Midbrain (tissue), 1 donor: ENCODE results near the gene DNAJC22.
A peak's percentile ranks its signal among the peaks of the same experiment; 100 is the strongest.
"Not testable (repeated sequence)": the region's sequence is repeated elsewhere in the genome, so short reads cannot be mapped to it uniquely, and the experiment has no call there.

ENCODE experiments used
- DNase-seq: peaks from one replicate; lab custom pipeline; 2025; lab: John Stamatoyannopoulos, UW

Gene DNAJC22

GRCh38 chr12:49346659-49347310 is at the start of gene DNAJC22:
Gene DNAJC22, plus strand, starts transcription at chr12:49346888. Its CDS starts 1,985 bp downstream, at chr12:49348873.
- no peak for DNase-seq

DNA sequence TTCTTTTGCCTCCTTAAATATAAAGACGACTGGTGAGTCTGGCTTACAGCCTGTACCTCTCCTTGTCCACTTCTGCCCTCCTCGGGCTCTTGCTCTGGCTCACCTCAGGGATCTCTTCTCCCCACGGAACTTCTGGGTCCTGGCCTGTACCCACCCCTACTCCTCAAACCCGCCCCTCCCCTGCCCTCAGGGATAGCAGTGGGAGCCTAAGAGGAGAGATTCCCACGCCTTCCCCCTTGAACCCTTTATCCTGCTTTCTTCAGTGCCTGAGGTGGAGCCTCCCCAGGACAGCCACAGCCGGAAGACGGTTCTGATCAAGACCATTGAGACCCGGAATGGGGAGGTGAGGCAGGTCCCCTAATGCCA is 49.0 kb upstream of the DNAJC22 start:
- no peak for DNase-seq

DNA sequence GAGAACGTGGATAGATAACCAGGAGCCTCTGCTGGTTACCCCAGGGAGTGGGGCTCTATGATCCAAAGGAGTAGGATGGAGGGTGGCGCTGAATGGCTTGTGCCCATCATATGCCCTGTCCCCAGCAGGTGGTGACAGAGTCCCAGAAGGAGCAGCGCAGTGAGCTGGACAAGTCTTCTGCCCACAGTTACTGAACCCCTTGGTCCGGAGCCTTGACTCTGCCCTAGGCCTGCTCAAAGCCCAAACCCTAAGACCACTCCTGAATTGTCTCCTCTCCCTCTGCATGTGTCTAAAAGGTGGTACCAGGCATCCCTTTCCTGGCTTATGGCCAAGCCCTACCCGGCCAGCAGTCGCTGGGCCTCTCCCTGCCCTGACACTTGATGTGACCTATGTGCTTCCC is 48.5 kb upstream of the DNAJC22 start:
- DNase-seq, result no peak

DNA sequence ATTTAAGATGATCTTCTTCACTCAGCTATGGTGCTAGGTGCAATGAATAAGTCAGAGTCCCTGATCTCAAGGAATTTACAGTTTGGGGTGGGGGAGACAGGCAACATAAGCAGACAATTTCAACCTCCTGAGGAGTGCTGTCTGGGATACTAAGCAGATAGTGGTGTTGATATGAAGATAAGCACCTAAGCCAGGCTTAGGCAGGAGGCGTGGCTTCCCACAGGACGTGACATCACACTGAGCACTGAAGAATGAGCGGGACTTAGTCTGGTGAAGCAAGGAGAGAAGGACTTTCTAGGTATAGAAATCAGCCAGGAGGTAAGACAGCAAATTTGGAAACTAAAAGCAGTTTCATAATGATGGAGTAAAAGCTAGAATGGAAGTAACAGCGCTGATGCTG is 44.9 kb upstream of the DNAJC22 start:
- DNase-seq, result no peak

- no peak for DNase-seq
These were observed 42.5 kb upstream of the DNAJC22 start for GRCh38 chr12:49304161-49304560.

- DNase-seq, result no peak
These were observed 40.8 kb upstream of the DNAJC22 start for GRCh38 chr12:49305762-49306510.

DNA sequence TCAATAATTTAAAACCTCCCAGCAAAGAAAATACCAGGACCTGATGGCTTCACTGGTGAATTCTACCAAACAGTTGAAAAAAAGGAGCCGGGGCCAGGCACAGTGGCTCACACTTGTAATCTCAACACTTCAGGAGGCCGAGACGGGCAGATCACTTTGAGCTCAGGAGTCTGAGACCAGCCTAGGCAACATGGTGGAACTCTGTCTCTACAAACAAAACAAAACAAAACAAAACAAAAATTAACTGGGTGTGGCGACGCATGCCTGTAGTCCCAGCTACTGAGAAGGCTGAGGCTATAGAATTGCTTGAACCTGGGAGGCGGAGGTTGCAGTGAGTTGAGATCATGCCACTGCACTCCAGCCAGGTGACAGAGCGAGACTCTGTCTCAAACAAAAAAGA is 37.3 kb upstream of the DNAJC22 start:
- no peak for DNase-seq

DNA sequence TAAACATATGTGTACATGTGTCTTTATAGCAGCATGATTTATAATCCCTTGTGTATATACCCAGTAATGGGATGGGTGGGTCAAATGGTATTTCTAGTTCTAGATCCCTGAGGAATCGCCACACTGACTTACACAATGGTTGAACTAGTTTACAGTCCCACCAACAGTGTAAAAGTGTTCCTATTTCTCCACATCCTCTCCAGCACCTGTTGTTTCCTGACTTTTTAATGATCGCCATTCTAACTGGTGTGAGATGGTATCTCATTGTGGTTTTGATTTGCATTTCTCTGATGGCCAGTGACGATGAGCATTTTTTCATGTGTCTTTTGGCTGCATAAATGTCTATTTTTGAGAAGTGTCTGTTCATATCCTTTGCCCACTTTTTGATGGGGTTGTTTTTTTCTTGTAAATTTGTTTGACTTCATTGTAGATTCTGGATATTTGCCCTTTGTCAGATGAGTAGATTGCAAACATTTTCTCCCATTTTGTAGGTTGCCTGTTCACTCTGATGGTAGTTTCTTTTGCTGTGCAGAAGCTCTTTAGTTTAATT is 36.2 kb upstream of the DNAJC22 start:
- DNase-seq, result not testable (repeated sequence)

DNA sequence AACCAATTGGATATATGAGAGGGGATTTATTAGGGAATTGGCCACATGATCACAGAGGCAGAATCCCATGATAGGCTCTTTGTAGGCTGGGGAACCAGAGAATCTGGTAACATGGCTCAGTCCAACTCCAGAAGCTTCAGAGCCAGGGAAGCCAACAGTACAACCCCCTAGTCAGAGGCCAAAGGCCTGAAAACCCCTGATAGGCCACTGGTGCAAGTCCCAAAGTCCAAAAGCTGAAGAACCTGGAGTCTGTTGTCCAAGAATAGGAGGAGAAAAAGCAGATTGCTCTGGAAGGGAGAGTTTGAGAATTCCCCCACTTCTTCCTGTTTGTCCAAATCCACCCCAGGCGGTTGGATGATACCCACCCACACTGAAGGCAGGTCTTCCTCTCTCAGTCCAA is 31.9 kb upstream of the DNAJC22 start:
- DNase-seq, result no peak

- not testable (repeated sequence) for DNase-seq
These were observed 29.6 kb upstream of the DNAJC22 start for GRCh38 chr12:49317118-49317517.

DNA sequence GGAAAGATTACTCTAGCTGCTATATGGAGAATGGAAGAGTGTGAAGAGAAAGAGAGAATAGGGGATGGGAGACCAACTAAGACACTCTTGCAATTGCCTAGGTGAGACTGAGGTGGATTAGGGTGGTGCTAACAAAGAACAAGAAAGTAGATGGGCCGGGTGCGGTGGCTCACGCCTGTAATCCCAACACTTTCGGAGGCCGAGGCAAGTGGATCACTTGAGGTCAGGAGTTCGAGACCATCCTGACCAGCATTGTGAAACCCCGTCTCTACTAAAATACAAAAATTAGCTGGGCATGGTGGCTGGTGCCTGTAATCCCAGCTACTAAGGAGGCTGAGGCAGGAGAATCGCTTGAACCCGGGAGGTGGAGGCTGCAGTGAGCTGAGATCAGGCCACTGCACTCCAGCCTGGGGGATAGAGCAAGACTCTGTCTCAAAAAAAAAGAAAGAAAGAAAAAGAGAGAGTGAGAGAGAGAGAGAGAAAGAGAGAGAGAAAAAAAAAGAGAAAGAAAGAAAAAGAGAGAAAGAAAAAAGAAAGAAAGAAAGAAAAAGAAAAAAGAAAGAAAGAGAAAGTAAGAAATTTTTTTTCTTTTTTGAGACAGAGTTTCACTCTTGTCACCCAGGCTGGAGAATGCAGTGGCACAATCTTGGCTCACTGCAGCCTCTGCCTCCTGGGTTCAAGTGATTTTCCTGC is 26.1 kb upstream of the DNAJC22 start:
- DNase-seq, result not testable (repeated sequence)

GRCh38 chr12:49322367-49322707 is 24.4 kb upstream of the DNAJC22 start:
- DNase-seq, result no peak

DNA sequence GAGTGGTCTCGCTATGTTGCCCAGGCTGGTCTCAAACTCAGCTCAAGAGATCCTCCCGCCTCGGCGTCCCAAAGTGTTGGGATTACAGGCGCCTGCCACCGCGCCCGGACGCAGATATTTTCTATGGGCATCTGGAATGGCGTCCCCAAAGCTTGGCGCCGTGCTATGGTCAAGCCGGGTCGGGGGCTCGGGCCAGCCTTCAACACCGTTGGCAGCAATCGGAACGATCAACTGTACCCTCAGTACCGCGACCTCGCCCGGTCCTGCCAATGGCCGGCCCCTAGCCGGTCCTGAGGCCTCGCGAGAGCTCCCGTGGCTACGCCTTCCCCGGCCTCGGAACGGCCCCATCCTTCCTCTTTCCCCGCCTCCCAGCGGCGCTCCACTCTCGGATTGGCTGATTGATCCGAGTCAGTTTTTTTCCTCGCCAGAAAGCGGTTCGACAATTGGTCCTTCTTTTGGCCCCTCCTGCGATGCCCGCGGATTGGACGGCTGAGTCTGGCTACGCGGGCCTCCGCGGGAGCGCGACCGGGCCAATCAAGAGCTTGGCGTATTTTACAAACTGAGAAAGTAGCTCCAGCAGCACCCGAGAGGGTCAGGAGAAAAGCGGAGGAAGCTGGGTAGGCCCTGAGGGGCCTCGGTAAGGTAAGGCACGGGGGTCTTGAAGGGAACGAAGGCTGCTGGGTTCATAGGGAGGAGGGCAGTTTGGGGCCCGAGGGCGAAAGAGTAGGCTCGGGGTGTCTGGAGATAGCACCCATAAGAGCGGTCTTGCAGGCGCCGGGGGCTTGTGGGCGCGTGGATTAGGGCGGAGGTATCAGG is 23.8 kb upstream of the DNAJC22 start, which contains the start of gene TROAP:
TSS of gene TROAP (plus strand) at position 548 of the 816 bp plus-strand sequence. CDS start 354 bp downstream, outside the sequence.
- DNase-seq, result peak; percentile 99

GRCh38 chr12:49323524-49324097 is 23.1 kb upstream of the DNAJC22 start:
- DNase-seq, result no peak

DNA sequence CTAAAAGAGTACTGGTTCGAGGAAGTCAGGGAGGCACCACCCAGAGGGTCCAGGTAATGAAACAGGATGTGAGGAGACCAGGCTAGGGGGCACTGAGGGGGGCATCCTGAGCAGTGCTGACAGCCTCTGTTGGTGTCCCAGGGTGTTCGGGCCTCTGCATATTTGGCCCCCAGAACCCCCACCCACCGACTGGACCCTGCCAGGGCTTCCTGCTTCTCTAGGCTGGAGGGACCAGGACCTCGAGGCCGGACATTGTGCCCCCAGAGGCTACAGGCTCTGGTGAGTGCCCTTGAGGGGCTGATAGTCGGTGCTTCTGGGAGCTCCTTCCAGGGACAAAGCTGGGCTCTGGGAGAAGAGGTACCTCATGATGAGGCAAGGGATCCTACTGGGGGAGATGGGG is 21.1 kb upstream of the DNAJC22 start:
- no peak for DNase-seq

DNA sequence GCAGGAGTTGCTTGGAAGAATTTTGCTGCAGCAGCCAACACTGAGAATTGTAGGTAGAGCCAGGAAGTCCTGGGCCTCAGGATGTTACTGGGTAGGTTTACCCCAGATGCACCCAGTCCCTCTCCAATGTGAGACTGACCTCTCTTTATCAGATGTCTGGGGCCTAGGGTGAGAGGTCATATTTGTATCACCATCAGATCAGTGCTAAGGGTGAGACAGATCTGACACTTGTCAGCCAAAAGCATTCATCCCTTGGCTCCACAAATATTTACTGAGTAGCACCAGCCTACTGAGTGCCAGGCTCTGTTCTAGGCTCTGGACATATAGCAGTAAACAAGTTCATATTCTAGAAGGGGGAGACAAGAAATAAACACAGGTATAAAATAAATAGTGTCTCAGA is 19.3 kb upstream of the DNAJC22 start:
- no peak for DNase-seq

DNA sequence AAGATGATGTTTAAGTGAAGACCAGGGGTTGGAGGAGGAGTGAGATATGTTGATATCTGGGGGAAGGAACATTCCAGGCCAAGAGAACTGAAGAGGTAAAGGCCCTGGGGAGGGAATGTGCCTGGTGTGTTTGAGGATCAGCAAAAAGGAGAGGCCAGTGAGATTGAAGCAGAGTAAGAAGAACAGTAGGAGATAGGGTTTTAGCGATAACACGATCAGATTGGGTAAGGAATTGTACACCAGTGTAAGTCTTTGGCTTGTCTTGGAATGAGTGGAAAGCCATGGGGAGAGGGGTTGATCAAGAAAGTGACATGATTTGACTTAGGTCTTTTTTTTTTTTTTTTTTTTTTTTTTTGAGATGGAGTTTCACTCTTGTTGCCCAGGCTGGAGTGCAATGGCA is 18.8 kb upstream of the DNAJC22 start:
- no peak for DNase-seq

- no peak for DNase-seq
These were observed 17.9 kb upstream of the DNAJC22 start for GRCh38 chr12:49328816-49329215.

DNA sequence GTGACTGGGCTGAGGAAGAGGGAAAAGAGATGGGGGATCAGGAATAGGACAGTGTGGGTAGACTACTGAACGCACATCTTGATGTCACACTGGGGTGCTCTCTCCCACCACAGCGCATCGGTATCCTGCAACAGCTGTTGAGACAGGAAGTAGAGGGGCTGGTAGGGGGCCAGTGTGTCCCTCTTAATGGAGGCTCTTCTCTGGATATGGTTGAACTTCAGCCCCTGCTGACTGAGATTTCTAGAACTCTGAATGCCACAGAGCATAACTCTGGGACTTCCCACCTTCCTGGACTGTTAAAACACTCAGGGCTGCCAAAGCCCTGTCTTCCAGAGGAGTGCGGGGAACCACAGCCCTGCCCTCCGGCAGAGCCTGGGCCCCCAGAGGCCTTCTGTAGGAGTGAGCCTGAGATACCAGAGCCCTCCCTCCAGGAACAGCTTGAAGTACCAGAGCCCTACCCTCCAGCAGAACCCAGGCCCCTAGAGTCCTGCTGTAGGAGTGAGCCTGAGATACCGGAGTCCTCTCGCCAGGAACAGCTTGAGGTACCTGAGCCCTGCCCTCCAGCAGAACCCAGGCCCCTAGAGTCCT is 16.6 kb upstream of the DNAJC22 start:
- DNase-seq, result no peak

- DNase-seq, result no peak
These were observed 15.9 kb upstream of the DNAJC22 start for GRCh38 chr12:49330631-49331379.
